ENCODE results near the gene SHB. TPM values are rescaled to one million over a fixed set of nuclear protein-coding genes. Genes with fewer than 3 reads are reported as not detected.
A peak's percentile ranks its signal among the peaks of the same experiment; 100 is the strongest.

SHB gene
- total RNA-seq, 1 experiment from 2014 or later = 56.4 TPM

- Histone ChIP-seq H2AFZ (ENCODE audit: low read length) (peak overlapping the region; percentile 94), H3K9me2 (replicated peaks; ENCODE audit: low read length) (no peaks in the 10 kb centered on the region), H3K9ac (ENCODE audit: low read length) (peak overlapping the region; percentile 88), H3K27ac (ENCODE audit: low read length) (peak overlapping the region; percentile 71), H3K79me2 (ENCODE audit: low read length) (peaks cover 32% of the 10 kb centered on the region), H3K4me2 (ENCODE audit: low read length) (peak overlapping the region; percentile 96), H4K20me1 (ENCODE audit: low read length) (peaks cover 11% of the 10 kb centered on the region; the same call in 1 of the 2 replicates), H3K9me3 (ENCODE audit: low read length) (no peaks in the 10 kb centered on the region), H3F3A (ENCODE audit: low read length, unreplicated experiment) (no peaks in the 10 kb centered on the region), H3K27me3 (ENCODE audit: low read length) (no peaks in the 10 kb centered on the region), H3K4me3 (ENCODE audit: low read length) (peak overlapping the region; percentile 93), H3K36me3 (ENCODE audit: low read depth, low read length) (no peaks in the 10 kb centered on the region), H3K4me1 (ENCODE audit: insufficient read depth, low read length) (peaks cover 25% of the 10 kb centered on the region)
- ChIA-PET CTCF (no interaction called here), POLR2A (ENCODE audit: unreplicated experiment) (no interaction called here)
- intact Hi-C loops (cut with micrococcal nuclease) = loop anchor here (10.0 kb wide), 1 partner anchor 420 kb away; the partner anchor contains the start of gene POLR1E
- DNase-seq (no peak), ATAC-seq (no peak)
- TSS peak; percentile 80 for BruUV-seq (replicated peaks)
- TF ChIP-seq CTCF (conservative IDR thresholded peaks at IDR 0.05; ENCODE audit: low read depth, low read length) (no peak; the same call in 1 of the 2 replicates), EZH2phosphoT487 (IDR thresholded peaks at IDR 0.05; ENCODE audit: borderline replicate concordance, low read length) (no peak), EZH2 (IDR thresholded peaks at IDR 0.05; ENCODE audit: low read length, unreplicated experiment) (no peak)
These were observed 164.4 kb downstream of the SHB start for GRCh38 chr9:37904445-37905130.

- intact Hi-C loops (cut with micrococcal nuclease) = loop anchor here (1.0 to 10.0 kb wide), 2 partner anchors 157 to 419 kb away; partner anchors contain the start of gene POLR1E
- Histone ChIP-seq H3K27me3 (ENCODE audit: low read length) (no peaks in the 10 kb centered on the region), H3K9ac (ENCODE audit: low read length) (peak within 1 kb of the TSS; percentile 88), H4K20me1 (ENCODE audit: low read length) (peaks cover 11% of the 10 kb centered on the region; the same call in 1 of the 2 replicates), H3K27ac (ENCODE audit: low read length) (peak within 1 kb of the TSS; percentile 71), H3K4me2 (ENCODE audit: low read length) (peak within 1 kb of the TSS; percentile 96), H3K4me1 (ENCODE audit: insufficient read depth, low read length) (peaks cover 19% of the 10 kb centered on the region), H3K4me3 (ENCODE audit: low read length) (peak within 1 kb of the TSS; percentile 93), H3K9me3 (ENCODE audit: low read length) (no peaks in the 10 kb centered on the region), H3F3A (ENCODE audit: low read length, unreplicated experiment) (no peaks in the 10 kb centered on the region), H3K9me2 (replicated peaks; ENCODE audit: low read length) (no peaks in the 10 kb centered on the region), H3K79me2 (ENCODE audit: low read length) (peaks cover 32% of the 10 kb centered on the region), H2AFZ (ENCODE audit: low read length) (peak within 1 kb of the TSS; percentile 94), H3K36me3 (ENCODE audit: low read depth, low read length) (peaks cover 2% of the 10 kb centered on the region; the same call in 1 of the 2 replicates)
- TF ChIP-seq CTCF (conservative IDR thresholded peaks at IDR 0.05; ENCODE audit: low read depth, low read length) = peak; percentile 85
- no peak for TF ChIP-seq EZH2phosphoT487 (IDR thresholded peaks at IDR 0.05; ENCODE audit: borderline replicate concordance, low read length)
- TF ChIP-seq EZH2 (IDR thresholded peaks at IDR 0.05; ENCODE audit: low read length, unreplicated experiment) = no peak
- DNase-seq (peak; percentile 89), ATAC-seq (peak; percentile 78)
- CTCF ChIA-PET = interaction anchor here (0.6 kb wide), 1 partner anchor 533 kb away, joined by 3 read pairs; no protein-coding TSS in a partner anchor
- no TSS peak for BruUV-seq (replicated peaks)
- POLR2A ChIA-PET (ENCODE audit: unreplicated experiment) = no interaction called here
These were observed 165.2 kb downstream of the SHB start, which contains the start of gene SLC25A51 for GRCh38 chr9:37903647-37904444. Gene SLC25A51 (minus strand): TSS chr9:37904127. CDS start chr9:37888550, 15,577 bp downstream.
